ENCODE data around the gene RFC4.

Gene RFC4

GRCh38 chr3:186783058-186783730 is 23.1 kb downstream of the RFC4 start, which contains the start of gene EIF4A2:
Gene EIF4A2 (plus strand): TSS chr3:186783577. CDS start chr3:186783611, 34 bp downstream.
- ChIA-PET POLR2A (interaction anchor here (0.6 to 2.3 kb wide), 22 partner anchors 8 to 949 kb away, joined by 3 to 32 read pairs (median 4); partner anchors contain the start of genes DNAJB11, ETV5 and RFC4), CTCF (interaction anchor here (0.6 to 3.7 kb wide), 6 partner anchors 9 to 173 kb away, joined by 3 to 12 read pairs (median 6); no protein-coding TSS in a partner anchor)
- Histone ChIP-seq H3K27me3 (replicated peaks in 2 of 5; ENCODE audit: control insufficient read depth in 4 of 5, insufficient read depth in 5 of 5, low read length in 4 of 5) (no peaks in the 10 kb centered on the region), H3K4me3 (ENCODE audit: control insufficient read depth in 1 of 7, extremely low read depth in 1 of 7, insufficient read depth in 4 of 7, low read depth in 2 of 7, low read length in 6 of 7) (peak within 1 kb of the TSS; percentile 93 to 100 (median 97)), H3K27ac (ENCODE audit: insufficient read depth in 1 of 2, low read depth in 1 of 2, low read length in 2 of 2, poor library complexity in 1 of 2, severe bottlenecking in 2 of 2) (peak within 1 kb of the TSS; percentile 97 to 98), H3K4me1 (ENCODE audit: control extremely low read depth in 1 of 4, control insufficient read depth in 4 of 4, insufficient read depth in 4 of 4, low read length in 3 of 4) (peaks cover 18 to 38% (median 32%) of the 10 kb centered on the region in 4 experiments), H3K9me3 (ENCODE audit: control extremely low read depth in 1 of 5, control insufficient read depth in 4 of 5, insufficient read depth in 2 of 5, low read depth in 1 of 5, low read length in 4 of 5) (no peaks in the 10 kb centered on the region), H3K36me3 (ENCODE audit: control insufficient read depth in 4 of 4, insufficient read depth in 4 of 4, low read length in 3 of 4) (peaks cover 22 to 42% (median 36%) of the 10 kb centered on the region in 4 experiments)
- WGBS (ENCODE audit: insufficient coverage): 0% methylated on average over 50 of the region's 60 CpGs
- peak; percentile 92 to 94 (median 94) for DNase-seq

GRCh38 chr3:186782542-186783057 is 23.7 kb downstream of the RFC4 start:
- Histone ChIP-seq H3K27ac (ENCODE audit: insufficient read depth in 1 of 2, low read depth in 1 of 2, low read length in 2 of 2, poor library complexity in 1 of 2, severe bottlenecking in 2 of 2) (peak overlapping the region; percentile 97 to 98), H3K4me1 (ENCODE audit: control extremely low read depth in 1 of 4, control insufficient read depth in 4 of 4, insufficient read depth in 4 of 4, low read length in 3 of 4) (peaks cover 18 to 38% (median 32%) of the 10 kb centered on the region in 4 experiments), H3K4me3 (ENCODE audit: control insufficient read depth in 1 of 7, extremely low read depth in 1 of 7, insufficient read depth in 4 of 7, low read depth in 2 of 7, low read length in 6 of 7) (peak overlapping the region; percentile 93 to 100 (median 97)), H3K9me3 (ENCODE audit: control extremely low read depth in 1 of 5, control insufficient read depth in 4 of 5, insufficient read depth in 2 of 5, low read depth in 1 of 5, low read length in 4 of 5) (no peaks in the 10 kb centered on the region), H3K27me3 (replicated peaks in 2 of 5; ENCODE audit: control insufficient read depth in 4 of 5, insufficient read depth in 5 of 5, low read length in 4 of 5) (no peaks in the 10 kb centered on the region), H3K36me3 (ENCODE audit: control insufficient read depth in 4 of 4, insufficient read depth in 4 of 4, low read length in 3 of 4) (peaks cover 21 to 36% (median 31%) of the 10 kb centered on the region in 4 experiments)
- WGBS (ENCODE audit: insufficient coverage): 7% methylated on average over 19 of the region's 21 CpGs
- POLR2A ChIA-PET: interaction anchor here (0.6 to 2.3 kb wide), 17 partner anchors 8 to 950 kb away, joined by 3 to 32 read pairs (median 4); partner anchors contain the start of genes DNAJB11 and RFC4
- CTCF ChIA-PET: interaction anchor here (0.6 to 3.7 kb wide), 5 partner anchors 10 to 173 kb away, joined by 3 to 12 read pairs (median 4); no protein-coding TSS in a partner anchor
- DNase-seq: peak in 1 of 3 donors; percentile 42

- Histone ChIP-seq H3K36me3 (ENCODE audit: control insufficient read depth in 4 of 4, insufficient read depth in 4 of 4, low read length in 3 of 4) (peaks cover 0 to 3% (median 2%) of the 10 kb centered on the region in 4 experiments), H3K9me3 (ENCODE audit: control extremely low read depth in 1 of 5, control insufficient read depth in 4 of 5, insufficient read depth in 2 of 5, low read depth in 1 of 5, low read length in 4 of 5) (no peaks in the 10 kb centered on the region), H3K27me3 (replicated peaks in 2 of 5; ENCODE audit: control insufficient read depth in 4 of 5, insufficient read depth in 5 of 5, low read length in 4 of 5) (no peaks in the 10 kb centered on the region), H3K27ac (ENCODE audit: insufficient read depth in 1 of 2, low read depth in 1 of 2, low read length in 2 of 2, poor library complexity in 1 of 2, severe bottlenecking in 2 of 2) (no peak overlapping the region), H3K4me1 (ENCODE audit: control extremely low read depth in 1 of 4, control insufficient read depth in 4 of 4, insufficient read depth in 4 of 4, low read length in 3 of 4) (peaks cover 0 to 7% (median 5%) of the 10 kb centered on the region in 4 experiments), H3K4me3 (ENCODE audit: control insufficient read depth in 1 of 7, extremely low read depth in 1 of 7, insufficient read depth in 4 of 7, low read depth in 2 of 7, low read length in 6 of 7) (no peak overlapping the region)
- 100% methylated on average over 3 of the region's 5 CpGs for WGBS (ENCODE audit: insufficient coverage)
- no peak for DNase-seq
- ChIA-PET CTCF (no interaction called here), POLR2A (no interaction called here)
Measured at GRCh38 chr3:186779204-186779603, 27.1 kb downstream of the RFC4 start.

GRCh38 chr3:186775999-186776398 is 30.3 kb downstream of the RFC4 start:
- CTCF ChIA-PET: no interaction called here
- no peaks in the 10 kb centered on the region for H3K36me3 ChIP-seq (ENCODE audit: control insufficient read depth in 4 of 4, insufficient read depth in 4 of 4, low read length in 3 of 4)
- H3K4me1 ChIP-seq (ENCODE audit: control extremely low read depth in 1 of 4, control insufficient read depth in 4 of 4, insufficient read depth in 4 of 4, low read length in 3 of 4): peaks cover 0 to 17% (median 14%) of the 10 kb centered on the region in 4 experiments
- H3K4me3 ChIP-seq (ENCODE audit: control insufficient read depth in 1 of 7, extremely low read depth in 1 of 7, insufficient read depth in 4 of 7, low read depth in 2 of 7, low read length in 6 of 7): no peak overlapping the region
- no peaks in the 10 kb centered on the region for H3K27me3 ChIP-seq (replicated peaks in 2 of 5; ENCODE audit: control insufficient read depth in 4 of 5, insufficient read depth in 5 of 5, low read length in 4 of 5)
- H3K27ac ChIP-seq (ENCODE audit: insufficient read depth in 1 of 2, low read depth in 1 of 2, low read length in 2 of 2, poor library complexity in 1 of 2, severe bottlenecking in 2 of 2): no peak overlapping the region
- DNase-seq: no peak
- 96% methylated on average over 3 of the region's 8 CpGs for WGBS (ENCODE audit: insufficient coverage)
- H3K9me3 ChIP-seq (ENCODE audit: control extremely low read depth in 1 of 5, control insufficient read depth in 4 of 5, insufficient read depth in 2 of 5, low read depth in 1 of 5, low read length in 4 of 5): no peaks in the 10 kb centered on the region
- POLR2A ChIA-PET: interaction anchor here (0.9 kb wide), 1 partner anchor 77 kb away, joined by 3 read pairs; no protein-coding TSS in a partner anchor

- CTCF ChIA-PET: interaction anchor here (1.0 to 2.3 kb wide), 4 partner anchors 9 to 157 kb away, joined by 4 to 9 read pairs (median 4); partner anchors contain the start of gene EIF4A2
- POLR2A ChIA-PET: interaction anchor here (0.7 to 2.1 kb wide), 2 partner anchors 10 to 153 kb away, joined by 3 to 32 read pairs; partner anchors contain the start of gene EIF4A2
- Histone ChIP-seq H3K4me1 (ENCODE audit: control extremely low read depth in 1 of 4, control insufficient read depth in 4 of 4, insufficient read depth in 4 of 4, low read length in 3 of 4) (peaks cover 0 to 17% (median 14%) of the 10 kb centered on the region in 4 experiments), H3K27me3 (replicated peaks in 2 of 5; ENCODE audit: control insufficient read depth in 4 of 5, insufficient read depth in 5 of 5, low read length in 4 of 5) (no peaks in the 10 kb centered on the region), H3K36me3 (ENCODE audit: control insufficient read depth in 4 of 4, insufficient read depth in 4 of 4, low read length in 3 of 4) (no peaks in the 10 kb centered on the region), H3K9me3 (ENCODE audit: control extremely low read depth in 1 of 5, control insufficient read depth in 4 of 5, insufficient read depth in 2 of 5, low read depth in 1 of 5, low read length in 4 of 5) (no peaks in the 10 kb centered on the region), H3K27ac (ENCODE audit: insufficient read depth in 1 of 2, low read depth in 1 of 2, low read length in 2 of 2, poor library complexity in 1 of 2, severe bottlenecking in 2 of 2) (no peak overlapping the region), H3K4me3 (ENCODE audit: control insufficient read depth in 1 of 7, extremely low read depth in 1 of 7, insufficient read depth in 4 of 7, low read depth in 2 of 7, low read length in 6 of 7) (peak overlapping the region; percentile 38 to 86 (median 71))
- WGBS (ENCODE audit: insufficient coverage): 8% methylated on average over 19 of the region's 28 CpGs
- peak; percentile 50 to 88 (median 78) for DNase-seq
Measured at GRCh38 chr3:186772701-186773417, 33.4 kb downstream of the RFC4 start.

GRCh38 chr3:186772281-186772694 is 34.0 kb downstream of the RFC4 start:
- no peaks in the 10 kb centered on the region for H3K9me3 ChIP-seq (ENCODE audit: control extremely low read depth in 1 of 5, control insufficient read depth in 4 of 5, insufficient read depth in 2 of 5, low read depth in 1 of 5, low read length in 4 of 5)
- CTCF ChIA-PET: interaction anchor here (1.0 to 2.3 kb wide), 4 partner anchors 9 to 157 kb away, joined by 4 to 9 read pairs (median 4); partner anchors contain the start of gene EIF4A2
- WGBS (ENCODE audit: insufficient coverage): 0% methylated on average over 13 of the region's 26 CpGs
- H3K27ac ChIP-seq (ENCODE audit: insufficient read depth in 1 of 2, low read depth in 1 of 2, low read length in 2 of 2, poor library complexity in 1 of 2, severe bottlenecking in 2 of 2): no peak overlapping the region
- peaks cover 0 to 17% (median 14%) of the 10 kb centered on the region in 4 experiments for H3K4me1 ChIP-seq (ENCODE audit: control extremely low read depth in 1 of 4, control insufficient read depth in 4 of 4, insufficient read depth in 4 of 4, low read length in 3 of 4)
- no peaks in the 10 kb centered on the region for H3K36me3 ChIP-seq (ENCODE audit: control insufficient read depth in 4 of 4, insufficient read depth in 4 of 4, low read length in 3 of 4)
- no peaks in the 10 kb centered on the region for H3K27me3 ChIP-seq (replicated peaks in 2 of 5; ENCODE audit: control insufficient read depth in 4 of 5, insufficient read depth in 5 of 5, low read length in 4 of 5)
- peak in 1 of 3 donors; percentile 32 for DNase-seq
- peak overlapping the region; percentile 38 to 86 (median 71) for H3K4me3 ChIP-seq (ENCODE audit: control insufficient read depth in 1 of 7, extremely low read depth in 1 of 7, insufficient read depth in 4 of 7, low read depth in 2 of 7, low read length in 6 of 7)
- POLR2A ChIA-PET: interaction anchor here (0.7 to 2.1 kb wide), 2 partner anchors 11 to 152 kb away, joined by 3 to 32 read pairs; partner anchors contain the start of gene EIF4A2
